GM19397 (cell line): ENCODE measurements around the gene ADARB2.

Experiments used
- ATAC-seq: cut with Tn5 transposase; IDR thresholded peaks from one replicate; pipeline ENCODE4 v1.9.1; 2021; ENCODE audit warnings: mild to moderate bottlenecking, moderate library complexity; ENCODE audit not compliant: unreplicated experiment

Gene ADARB2

GRCh38 chr10:1532636-1533035, 204.7 kb downstream of the ADARB2 start:
- ATAC-seq, result no peak

- no peak for ATAC-seq
Measured at GRCh38 chr10:1531883-1532597, 205.3 kb downstream of the ADARB2 start.

- ATAC-seq, result no peak
Measured at GRCh38 chr10:1530871-1531517, 206.3 kb downstream of the ADARB2 start.

GRCh38 chr10:1529806-1530413, 207.4 kb downstream of the ADARB2 start:
- ATAC-seq, result no peak

GRCh38 chr10:1527951-1528350, 209.4 kb downstream of the ADARB2 start:
- no peak for ATAC-seq

GRCh38 chr10:1526436-1527055, 210.8 kb downstream of the ADARB2 start:
- no peak for ATAC-seq

- no peak for ATAC-seq
Measured at GRCh38 chr10:1525354-1526162, 211.8 kb downstream of the ADARB2 start.

GRCh38 chr10:1524540-1524939, 212.8 kb downstream of the ADARB2 start:
- no peak for ATAC-seq

- ATAC-seq, result no peak
Measured at GRCh38 chr10:1523221-1523620, 214.1 kb downstream of the ADARB2 start.

- ATAC-seq, result no peak
Measured at GRCh38 chr10:1522237-1522636, 215.1 kb downstream of the ADARB2 start.

GRCh38 chr10:1521741-1522140, 215.6 kb downstream of the ADARB2 start:
- no peak for ATAC-seq

- no peak for ATAC-seq
Measured at GRCh38 chr10:1520909-1521565, 216.3 kb downstream of the ADARB2 start.

- ATAC-seq, result no peak
Measured at GRCh38 chr10:1519391-1519790, 217.9 kb downstream of the ADARB2 start.

- ATAC-seq, result no peak
Measured at GRCh38 chr10:1517684-1518083, 219.6 kb downstream of the ADARB2 start.

- ATAC-seq, result no peak
Measured at GRCh38 chr10:1516492-1517165, 220.7 kb downstream of the ADARB2 start.

GRCh38 chr10:1515780-1516491, 221.4 kb downstream of the ADARB2 start:
- ATAC-seq, result no peak

- ATAC-seq, result no peak
Measured at GRCh38 chr10:1515121-1515779, 222.1 kb downstream of the ADARB2 start.

- ATAC-seq, result no peak
Measured at GRCh38 chr10:1514681-1515080, 222.6 kb downstream of the ADARB2 start.

GRCh38 chr10:1513221-1513620, 224.1 kb downstream of the ADARB2 start:
- ATAC-seq, result no peak
